Measurements from ENCODE around the gene SPSB1. TPM values are rescaled to one million over a fixed set of nuclear protein-coding genes. Genes with fewer than 3 reads are reported as not detected.

Gene SPSB1
- total and polyA plus RNA-seq, 2 of the 4 experiments (the other 2 are of a cell fraction) = 16.7 to 19.8 TPM

- CTCF ChIA-PET = interaction anchor here (0.6 to 0.9 kb wide), 2 partner anchors 14 to 161 kb away, joined by 3 to 5 read pairs; no protein-coding TSS in a partner anchor
- Histone ChIP-seq H3K4me3 (ENCODE audit: insufficient read depth, low read depth, low read length) (no peak overlapping the region), H2AK5ac (ENCODE audit: low read depth, low read length) (peak overlapping the region; percentile 99), H3K56ac (ENCODE audit: extremely low read depth, insufficient read depth, low read length) (peak overlapping the region; percentile 65; the same call in 1 of the 2 replicates), H3K4me1 (ENCODE audit: control insufficient read depth, insufficient read depth, low read length) (peaks cover 28% of the 10 kb centered on the region), H2BK5ac (ENCODE audit: low read depth, low read length, poor library complexity, severe bottlenecking) (peak overlapping the region; percentile 79), H3K79me1 (ENCODE audit: low read depth in 1 of 2, low read length in 2 of 2) (peaks cover 47 to 96% of the 10 kb centered on the region in 2 experiments), H3K14ac (replicated peaks; ENCODE audit: low read depth, low read length) (peak overlapping the region; percentile 95), H3K4me2 (ENCODE audit: low read depth, low read length) (peak overlapping the region; percentile 56), H3K27ac (ENCODE audit: insufficient read depth, low read length) (peak overlapping the region; percentile 93), H3K9me3 (ENCODE audit: control insufficient read depth, insufficient read depth, low read length) (no peaks in the 10 kb centered on the region), H3K9ac (ENCODE audit: low read depth, low read length) (peak overlapping the region; percentile 66), H3K18ac (ENCODE audit: low read depth, low read length) (peak overlapping the region; percentile 89), H3K4ac (ENCODE audit: low read depth, low read length) (peak overlapping the region; percentile 96), H2BK15ac (ENCODE audit: low read depth, low read length) (peak overlapping the region; percentile 59; the same call in 1 of the 3 replicates), H2BK120ac (ENCODE audit: low read depth, low read length) (peak overlapping the region; percentile 91), H4K91ac (ENCODE audit: insufficient read depth, low read depth, low read length) (peak overlapping the region; percentile 86), H3K36me3 (ENCODE audit: control insufficient read depth, insufficient read depth, low read length) (no peaks in the 10 kb centered on the region), H2AK9ac (replicated peaks; ENCODE audit: low read depth, low read length, poor library complexity) (peak overlapping the region; percentile 93), H4K20me1 (ENCODE audit: insufficient read depth, low read length) (peaks cover 94% of the 10 kb centered on the region), H3K23ac (ENCODE audit: low read depth, low read length) (peak overlapping the region; percentile 92), H2BK20ac (ENCODE audit: low read depth, low read length) (peak overlapping the region; percentile 80), H4K8ac (ENCODE audit: low read depth in 2 of 2, low read length in 2 of 2) (peak overlapping the region in 1 of 2 experiments; percentile 86; a peak in 2 of 4 replicates), H4K5ac (ENCODE audit: low read depth, low read length) (peak overlapping the region; percentile 88), H3K27me3 (ENCODE audit: control insufficient read depth, insufficient read depth, low read length) (no peaks in the 10 kb centered on the region), H3K9me1 (ENCODE audit: insufficient read depth, low read length) (peaks cover 51% of the 10 kb centered on the region), H2AFZ (replicated peaks; ENCODE audit: low read length, poor library complexity) (peak overlapping the region; percentile 74)
- ATAC-seq (ENCODE audit: low read depth) = peak; percentile 94
- in situ Hi-C loops (cut with MboI; ENCODE audit: low sequenced_read_pairs) (no loop called here), intact Hi-C loops (cut with micrococcal nuclease) (no loop called here), dilution Hi-C loops (cut with HindIII; ENCODE audit: low sequenced_read_pairs, unreplicated experiment) (no loop called here)
- 0% methylated on average over 1 of the region's 9 CpGs; no CpG with 5 or more reads in 1 of the 2 experiments for WGBS, 2 experiments (ENCODE audit: extremely low coverage in 2 of 2, insufficient read length in 1 of 2)
- peak; percentile 89 for DNase-seq
- no TSS peak for BruUV-seq (replicated peaks)
- POLR2A ChIA-PET (ENCODE audit: unreplicated experiment) = no interaction called here
- TF ChIP-seq CEBPB (IDR thresholded peaks at IDR 0.05; ENCODE audit: low read depth, low read length) (no peak), BHLHE40 (IDR thresholded peaks at IDR 0.05; ENCODE audit: low read depth, low read length) (no peak), SMC3 (IDR thresholded peaks at IDR 0.05; ENCODE audit: low read depth, low read length) (no peak), NFE2L2 (IDR thresholded peaks at IDR 0.05; ENCODE audit: low read depth, low read length) (no peak), POLR2A (IDR thresholded peaks at IDR 0.05; ENCODE audit: low read depth, low read length) (no peak), MXI1 (IDR thresholded peaks at IDR 0.05; ENCODE audit: borderline replicate concordance, low read depth, low read length) (peak; percentile 42; the same call in 1 of the 2 replicates), USF2 (IDR thresholded peaks at IDR 0.05; ENCODE audit: low read depth, low read length) (peak; percentile 2; the same call in 1 of the 2 replicates), RFX5 (IDR thresholded peaks at IDR 0.05; ENCODE audit: low read depth, low read length) (no peak), CHD1 (IDR thresholded peaks at IDR 0.05; ENCODE audit: low read depth, low read length) (no peak), FOS (IDR thresholded peaks at IDR 0.05; ENCODE audit: low read depth, low read length) (peak; percentile 62; the same call in 1 of the 2 replicates), RAD21 (IDR thresholded peaks at IDR 0.05; ENCODE audit: low read length) (peak; percentile 21), RCOR1 (IDR thresholded peaks at IDR 0.05; ENCODE audit: insufficient replicate concordance, low read length) (no peak), CTCF (conservative IDR thresholded peaks at IDR 0.05; ENCODE audit: low read depth, low read length) (no peak), ELK1 (IDR thresholded peaks at IDR 0.05; ENCODE audit: borderline replicate concordance, low read depth, low read length) (no peak), MAZ (IDR thresholded peaks at IDR 0.05; ENCODE audit: borderline replicate concordance, low read depth, low read length) (no peak; the same call in 1 of the 2 replicates), MAFK (IDR thresholded peaks at IDR 0.05; ENCODE audit: low read depth, low read length) (no peak)
Measured at GRCh38 chr1:9326596-9326995, 33.9 kb downstream of the SPSB1 start.

Measured in IMR-90 (cell line).